Activated CD4-positive, alpha-beta T cell treated with anti-CD3 and anti-CD28 coated beads, Interleukin-10, Interleukin-2, amounts not matched to agents 100 ng/mL and 50 ng/mL, durations not matched to agents 16 hours and 8 hours (primary cell): ENCODE data around the gene IFITM1.
"Not testable (repeated sequence)": the region's sequence is repeated elsewhere in the genome, so short reads cannot be mapped to it uniquely, and the experiment has no call there.

Experiments
- DNase-seq: peaks from one replicate; pipeline ENCODE4 v3.0.0-alpha.2; 2020

Gene IFITM1

GRCh38 chr11:309979-310572 is 3.8 kb upstream of the IFITM1 start:
- not testable (repeated sequence) for DNase-seq

- not testable (repeated sequence) for DNase-seq
These were observed 2.7 kb upstream of the IFITM1 start for GRCh38 chr11:311013-311748.

- peak; percentile 55 for DNase-seq
These were observed 1.6 kb upstream of the IFITM1 start for GRCh38 chr11:312092-312816.

GRCh38 chr11:313304-313786 is 495 bp upstream of the IFITM1 start:
- DNase-seq: no peak

GRCh38 chr11:314554-314875 is 675 bp downstream of the IFITM1 start:
- DNase-seq: not testable (repeated sequence)

GRCh38 chr11:315051-315481 is 1.2 kb downstream of the IFITM1 start:
- peak; percentile 36 for DNase-seq

- DNase-seq: no peak
These were observed 1.7 kb downstream of the IFITM1 start for GRCh38 chr11:315516-315994.

GRCh38 chr11:316031-316701 is 2.3 kb downstream of the IFITM1 start:
- DNase-seq: peak; percentile 43

- DNase-seq: no peak
These were observed 3.1 kb downstream of the IFITM1 start for GRCh38 chr11:316891-317301.

- not testable (repeated sequence) for DNase-seq
These were observed 4.0 kb downstream of the IFITM1 start for GRCh38 chr11:317668-318404.

GRCh38 chr11:318405-319120 is 4.7 kb downstream of the IFITM1 start:
- not testable (repeated sequence) for DNase-seq

- not testable (repeated sequence) for DNase-seq
These were observed 5.5 kb downstream of the IFITM1 start for GRCh38 chr11:319121-319887.

GRCh38 chr11:319888-320273 is 6.0 kb downstream of the IFITM1 start:
- not testable (repeated sequence) for DNase-seq

GRCh38 chr11:324156-324555 is 10.3 kb downstream of the IFITM1 start:
- no peak for DNase-seq

- not testable (repeated sequence) for DNase-seq
These were observed 11.0 kb downstream of the IFITM1 start for GRCh38 chr11:324593-325517.

- DNase-seq: no peak
These were observed 12.2 kb downstream of the IFITM1 start for GRCh38 chr11:325796-326591.

GRCh38 chr11:326592-326841 is 12.7 kb downstream of the IFITM1 start:
- DNase-seq: no peak

- DNase-seq: peak; percentile 81
These were observed 13.2 kb downstream of the IFITM1 start for GRCh38 chr11:326842-327580.

GRCh38 chr11:327581-327923 is 13.7 kb downstream of the IFITM1 start:
- DNase-seq: no peak
